IMR-90 (cell line): ENCODE results near the gene NOS1AP. TPM values are rescaled to one million over a fixed set of nuclear protein-coding genes. Genes with fewer than 3 reads are reported as not detected.

ENCODE experiments used
- ATAC-seq: fragments of 200-7000 bp; cut with Tn5 transposase; 2 replicates; pipeline ENCODE4 v1.9.1; 2020; ENCODE audit warnings: low read depth, mild to moderate bottlenecking, moderate library complexity
- BruUV-seq: library from RNA; stranded (reverse); fragments of 400-500 nt; replicated peaks from 2 replicates; lab custom pipeline; 2021; lab: Mats Ljungman, UMichigan
- CTCF ChIA-PET: fragments of 300-600 bp; formaldehyde crosslinking; extraction: SDS; loops from one replicate; lab custom pipeline; 2021; ENCODE audit warnings: antibody characterized with exemption; lab: Yijun Ruan, JAX
- POLR2A ChIA-PET: fragments of 300-600 bp; sonication (Branson Sonifier 250); formaldehyde crosslinking; loops from one replicate; lab custom pipeline; 2022; ENCODE audit warnings: antibody characterized with exemption; ENCODE audit not compliant: unreplicated experiment; lab: Charles Lee
- DNase-seq: peaks from one replicate; pipeline ENCODE4 v3.0.0; 2013
- H2AFZ ChIP-seq: replicated peaks from 2 replicates; pipeline ENCODE3; 2013; ENCODE audit warnings: low read length, mild to moderate bottlenecking; ENCODE audit not compliant: poor library complexity
- H2AK5ac ChIP-seq: 2 replicates; pipeline ENCODE4 v1.6.1; 2013; ENCODE audit warnings: low read depth, low read length, inconsistent platforms
- H2AK9ac ChIP-seq: replicated peaks from 2 replicates; pipeline ENCODE3; 2013; ENCODE audit warnings: mild to moderate bottlenecking, low read depth, low read length, moderate library complexity; ENCODE audit not compliant: poor library complexity
- H2BK120ac ChIP-seq: 2 replicates; pipeline ENCODE4 v1.6.1; 2013; ENCODE audit warnings: low read depth, low read length, inconsistent platforms
- H2BK15ac ChIP-seq: 3 replicates; pipeline ENCODE4 v1.6.1; 2013; ENCODE audit warnings: low read depth, low read length, inconsistent platforms
- H2BK20ac ChIP-seq: 2 replicates; pipeline ENCODE4 v1.6.1; 2013; ENCODE audit warnings: low read depth, mild to moderate bottlenecking, inconsistent platforms, low read length, moderate library complexity
- H2BK5ac ChIP-seq: 2 replicates; pipeline ENCODE4 v1.6.1; 2013; ENCODE audit warnings: mild to moderate bottlenecking, low read depth, low read length, inconsistent platforms; ENCODE audit not compliant: poor library complexity, severe bottlenecking
- H3K14ac ChIP-seq: replicated peaks from 2 replicates; pipeline ENCODE4 v1.6.1; 2013; ENCODE audit warnings: low read depth, low read length, inconsistent platforms
- H3K18ac ChIP-seq: 2 replicates; pipeline ENCODE4 v1.6.1; 2013; ENCODE audit warnings: low read depth, low read length, control low read depth
- H3K23ac ChIP-seq: 2 replicates; pipeline ENCODE4 v1.6.1; 2013; ENCODE audit warnings: low read depth, low read length, inconsistent platforms
- H3K27ac ChIP-seq: 2 replicates; pipeline ENCODE4 v1.5.1; 2013; ENCODE audit warnings: mild to moderate bottlenecking, control low read depth, low read length; ENCODE audit not compliant: insufficient read depth
- H3K27me3 ChIP-seq: 2 replicates; pipeline ENCODE4 v1.6.1; 2013; ENCODE audit warnings: low read length; ENCODE audit not compliant: control insufficient read depth, insufficient read depth
- H3K36me3 ChIP-seq: 2 replicates; pipeline ENCODE4 v1.6.1; 2013; ENCODE audit warnings: low read length, mixed read lengths; ENCODE audit not compliant: control insufficient read depth, insufficient read depth
- H3K4ac ChIP-seq: 2 replicates; pipeline ENCODE4 v1.6.1; 2013; ENCODE audit warnings: low read depth, low read length, inconsistent platforms
- H3K4me1 ChIP-seq: 2 replicates; pipeline ENCODE4 v1.6.1; 2013; ENCODE audit warnings: low read length, mixed read lengths; ENCODE audit not compliant: control insufficient read depth, insufficient read depth
- H3K4me2 ChIP-seq: 2 replicates; pipeline ENCODE4 v1.6.1; 2013; ENCODE audit warnings: low read depth, mild to moderate bottlenecking, control low read depth, low read length, moderate library complexity
- H3K4me3 ChIP-seq: 2 replicates; pipeline ENCODE4 v1.5.1; 2013; ENCODE audit warnings: low read depth, mild to moderate bottlenecking, control low read depth, low read length, moderate library complexity; ENCODE audit not compliant: insufficient read depth
- H3K56ac ChIP-seq: 2 replicates; pipeline ENCODE4 v1.6.1; 2013; ENCODE audit warnings: low read length, inconsistent platforms; ENCODE audit not compliant: insufficient read depth; ENCODE audit errors: extremely low read depth
- H3K79me1 ChIP-seq, 2 experiments: 2 replicates each; pipeline ENCODE4 v1.6.1; 2013; ENCODE audit warnings: low read length in 2 of 2, inconsistent platforms in 1 of 2, low read depth in 1 of 2
- H3K9ac ChIP-seq: 2 replicates; pipeline ENCODE4 v1.6.1; 2013; ENCODE audit warnings: low read depth, low read length, control low read depth
- H3K9me1 ChIP-seq: 2 replicates; pipeline ENCODE4 v1.6.1; 2013; ENCODE audit warnings: low read length, inconsistent platforms; ENCODE audit not compliant: insufficient read depth
- H3K9me3 ChIP-seq: 2 replicates; pipeline ENCODE4 v1.6.1; 2013; ENCODE audit warnings: low read length; ENCODE audit not compliant: control insufficient read depth, insufficient read depth
- H4K20me1 ChIP-seq: 2 replicates; pipeline ENCODE4 v1.6.1; 2013; ENCODE audit warnings: low read length, inconsistent platforms; ENCODE audit not compliant: insufficient read depth
- H4K5ac ChIP-seq: 2 replicates; pipeline ENCODE4 v1.6.1; 2013; ENCODE audit warnings: mild to moderate bottlenecking, low read depth, low read length, control low read depth
- H4K8ac ChIP-seq, 2 experiments: 2 replicates each; pipeline ENCODE4 v1.6.1; 2013; ENCODE audit warnings: low read depth in 2 of 2, low read length in 2 of 2, control low read depth in 1 of 2, inconsistent platforms in 1 of 2
- H4K91ac ChIP-seq: 2 replicates; pipeline ENCODE4 v1.6.1; 2013; ENCODE audit warnings: low read depth, low read length, inconsistent platforms; ENCODE audit not compliant: insufficient read depth
- BHLHE40 ChIP-seq: fragments of 150-350 bp; IDR thresholded peaks from 2 replicates; pipeline ENCODE4 v1.6.1; 2016; ENCODE audit warnings: mild to moderate bottlenecking, low read depth, low read length
- CEBPB ChIP-seq: IDR thresholded peaks from 2 replicates; pipeline ENCODE4 v1.6.1; 2012; ENCODE audit warnings: low read depth, low read length, improper control_type of control experiment
- CHD1 ChIP-seq: IDR thresholded peaks from 2 replicates; pipeline ENCODE4 v1.6.1; 2012; ENCODE audit warnings: low read depth, low read length, improper control_type of control experiment
- CTCF ChIP-seq: conservative IDR thresholded peaks from 2 replicates; pipeline ENCODE4 v1.5.1; 2012; ENCODE audit warnings: mild to moderate bottlenecking, low read depth, low read length, improper control_type of control experiment
- ELK1 ChIP-seq: fragments of 150-350 bp; IDR thresholded peaks from 2 replicates; pipeline ENCODE4 v1.6.1; 2016; ENCODE audit warnings: low read depth, mild to moderate bottlenecking, low read length, moderate library complexity, borderline replicate concordance
- FOS ChIP-seq: fragments of 150-350 bp; IDR thresholded peaks from 2 replicates; pipeline ENCODE4 v1.6.1; 2016; ENCODE audit warnings: low read depth, low read length
- MAFK ChIP-seq: IDR thresholded peaks from 2 replicates; pipeline ENCODE4 v1.6.1; 2012; ENCODE audit warnings: low read depth, low read length, improper control_type of control experiment
- MAZ ChIP-seq: IDR thresholded peaks from 2 replicates; pipeline ENCODE4 v1.6.1; 2012; ENCODE audit warnings: low read depth, mild to moderate bottlenecking, low read length, improper control_type of control experiment, moderate library complexity, borderline replicate concordance
- MXI1 ChIP-seq: IDR thresholded peaks from 2 replicates; pipeline ENCODE4 v1.6.1; 2012; ENCODE audit warnings: low read depth, mild to moderate bottlenecking, low read length, moderate library complexity, borderline replicate concordance
- NFE2L2 ChIP-seq: fragments of 150-350 bp; IDR thresholded peaks from 2 replicates; pipeline ENCODE4 v1.6.1; 2016; ENCODE audit warnings: low read depth, mild to moderate bottlenecking, low read length
- POLR2A ChIP-seq: IDR thresholded peaks from 2 replicates; pipeline ENCODE4 v1.6.1; 2012; ENCODE audit warnings: mild to moderate bottlenecking, low read depth, low read length
- RAD21 ChIP-seq: IDR thresholded peaks from 2 replicates; pipeline ENCODE4 v1.6.1; 2012; ENCODE audit warnings: low read length, improper control_type of control experiment
- RCOR1 ChIP-seq: IDR thresholded peaks from 2 replicates; pipeline ENCODE4 v1.6.1; 2012; ENCODE audit warnings: mild to moderate bottlenecking, low read length, improper control_type of control experiment; ENCODE audit not compliant: insufficient replicate concordance
- RFX5 ChIP-seq: IDR thresholded peaks from 2 replicates; pipeline ENCODE4 v1.8.0; 2012; ENCODE audit warnings: low read depth, mild to moderate bottlenecking, low read length, moderate library complexity
- SMC3 ChIP-seq: fragments of 150-350 bp; IDR thresholded peaks from 2 replicates; pipeline ENCODE4 v1.6.1; 2016; ENCODE audit warnings: low read depth, mild to moderate bottlenecking, antibody characterized with exemption, low read length, moderate library complexity
- USF2 ChIP-seq: fragments of 150-350 bp; IDR thresholded peaks from 2 replicates; pipeline ENCODE4 v1.6.1; 2017; ENCODE audit warnings: mild to moderate bottlenecking, antibody characterized with exemption, low read length, low read depth
- WGBS, 2 experiments: methylation state at CpG; one replicate each; pipeline versions ENCODE4 v1.1.5 to v1.1.7; 2013; ENCODE audit warnings: missing lambda C conversion rate in 2 of 2; ENCODE audit not compliant: insufficient read length in 1 of 2; ENCODE audit errors: extremely low coverage in 2 of 2; 5-methylcytosine and 5-hydroxymethylcytosine counted together
- dilution Hi-C: fragments of 300-500 bp; cut with HindIII; formaldehyde crosslinking; loops from one replicate; pipeline ENCODE4 v1.14.3; 2018; ENCODE audit warnings: low sequenced_read_pairs; ENCODE audit not compliant: unreplicated experiment
- in situ Hi-C: fragments of 300-500 bp; cut with MboI; formaldehyde crosslinking; loops from 3 replicates; pipeline ENCODE4 v1.14.3; 2019; ENCODE audit warnings: low sequenced_read_pairs, inconsistent platforms, mixed read lengths
- intact Hi-C: fragments of 100-400 bp; cut with micrococcal nuclease; formaldehyde crosslinking; loops from 2 replicates; pipeline ENCODE4 v1.10.0; 2022
- polyA plus RNA-seq, 3 experiments: library from polyadenylated mRNA; depleted of rRNA; stranded (reverse); fragments of >200 nt; gene quantifications; 2 replicates each; pipeline ENCODE4 v1.2.3, GENCODE V29; 2012; ENCODE audit warnings: low replicate concordance in 1 of 3
- total RNA-seq: library from RNA; depleted of rRNA; stranded (reverse); fragments of >200 nt; gene quantifications from 2 replicates; pipeline ENCODE4 v1.2.3, GENCODE V29; 2012

The NOS1AP gene
- total and polyA plus RNA-seq, 2 of the 4 experiments (the other 2 are of a cell fraction), result 0.18 to 0.19 TPM

- Histone ChIP-seq H3K27me3 (peaks cover 4% of the 10 kb centered on the region; the same call in 1 of the 2 replicates), H2BK5ac (no peak overlapping the region), H2BK120ac (no peak overlapping the region), H2AK5ac (no peak overlapping the region), H2AFZ (no peak overlapping the region), H3K27ac (no peak overlapping the region), H3K14ac (no peak overlapping the region), H3K4ac (no peak overlapping the region), H2BK20ac (no peak overlapping the region), H4K20me1 (no peaks in the 10 kb centered on the region), H3K4me3 (no peak overlapping the region), H3K9ac (no peak overlapping the region), H3K4me2 (no peak overlapping the region), H4K8ac (no peak overlapping the region), H3K9me3 (no peaks in the 10 kb centered on the region), H3K56ac (no peak overlapping the region), H3K79me1 (no peaks in the 10 kb centered on the region), H2AK9ac (no peak overlapping the region), H4K5ac (no peak overlapping the region), H2BK15ac (no peak overlapping the region), H3K4me1 (no peaks in the 10 kb centered on the region; the same call in 1 of the 2 replicates), H3K18ac (no peak overlapping the region), H3K36me3 (no peaks in the 10 kb centered on the region), H3K9me1 (no peaks in the 10 kb centered on the region), H3K23ac (no peak overlapping the region), H4K91ac (no peak overlapping the region)
- dilution Hi-C loops, result no loop called here
- no TSS peak for BruUV-seq
- no CpG with 5 or more reads among the region's 1 CpG for WGBS, 2 experiments
- intact Hi-C loops, result no loop called here
- ChIA-PET CTCF (no interaction called here), POLR2A (no interaction called here)
- no peak for DNase-seq
- ATAC-seq, result no peak
- TF ChIP-seq CTCF (no peak), MXI1 (no peak), RCOR1 (no peak), POLR2A (no peak), SMC3 (no peak), RFX5 (no peak), CHD1 (no peak), CEBPB (no peak), MAZ (no peak), RAD21 (no peak), FOS (no peak), MAFK (no peak), ELK1 (no peak), BHLHE40 (no peak), USF2 (no peak), NFE2L2 (no peak)
- in situ Hi-C loops, result no loop called here
These were observed 338.0 kb downstream of the NOS1AP start for GRCh38 chr1:162407539-162407938.
